SJSA1 (cell line): Measurements from ENCODE around the gene GUCA2A. TPM values are rescaled to one million over a fixed set of nuclear protein-coding genes. Genes with fewer than 3 reads are reported as not detected.

Experiments used
- DNase-seq, 2 experiments: peaks; one replicate each; pipeline ENCODE4 v3.0.0-alpha.2; 2015 to 2020; ENCODE audit warnings: low spot score in 2 of 2, low read depth in 1 of 2
- H3K27ac ChIP-seq: fragments of 250-450 bp; sonication (Bioruptor Pico); 2 replicates; pipeline ENCODE4 v1.5.1; 2020; ENCODE audit warnings: mild to moderate bottlenecking, moderate library complexity
- H3K27me3 ChIP-seq: fragments of 250-450 bp; sonication (Bioruptor Pico); replicated peaks from 2 replicates; pipeline ENCODE4 v1.5.1; 2020; ENCODE audit warnings: mild to moderate bottlenecking, moderate library complexity
- H3K36me3 ChIP-seq: fragments of 250-450 bp; sonication (Bioruptor Pico); 2 replicates; pipeline ENCODE4 v1.5.1; 2020; ENCODE audit warnings: mild to moderate bottlenecking
- H3K4me1 ChIP-seq: fragments of 250-450 bp; sonication (Bioruptor Pico); replicated peaks from 2 replicates; pipeline ENCODE4 v1.6.1; 2021; ENCODE audit warnings: mild to moderate bottlenecking
- H3K4me3 ChIP-seq: fragments of 250-450 bp; sonication (Bioruptor Pico); 2 replicates; pipeline ENCODE4 v1.5.1; 2020; ENCODE audit warnings: mild to moderate bottlenecking
- H3K9me3 ChIP-seq: fragments of 250-450 bp; sonication (Bioruptor Pico); replicated peaks from 2 replicates; pipeline ENCODE4 v1.5.1; 2020; ENCODE audit warnings: mild to moderate bottlenecking
- total RNA-seq: library from RNA; depleted of rRNA; stranded (reverse); fragments of >200 nt; shearing (Covaris generic); gene quantifications from 2 replicates; pipeline ENCODE4 v1.2.3, GENCODE V29; 2014

GUCA2A gene
- total RNA-seq, 1 experiment from 2014 or later: not detected

DNA sequence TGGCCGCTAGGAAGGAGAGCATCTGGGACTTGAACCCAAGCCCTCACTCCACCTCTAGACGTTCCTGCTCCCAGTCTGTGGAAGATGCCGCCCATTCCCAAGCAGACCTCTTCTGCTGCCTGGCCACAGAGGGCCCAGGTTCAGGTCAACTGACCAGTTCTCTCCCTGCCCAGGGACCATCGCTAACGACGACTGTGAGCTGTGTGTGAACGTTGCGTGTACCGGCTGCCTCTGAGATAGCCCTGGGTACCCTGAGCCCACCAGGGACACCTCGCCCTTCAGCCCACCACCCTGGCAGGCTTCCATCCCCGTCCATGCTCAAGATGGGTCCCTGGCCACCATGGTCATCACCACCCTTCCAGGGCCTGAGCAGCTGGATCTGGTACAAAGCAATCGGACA lies 9.2 kb downstream of the GUCA2A start:
- H3K36me3 ChIP-seq: no peaks in the 10 kb centered on the region

DNA sequence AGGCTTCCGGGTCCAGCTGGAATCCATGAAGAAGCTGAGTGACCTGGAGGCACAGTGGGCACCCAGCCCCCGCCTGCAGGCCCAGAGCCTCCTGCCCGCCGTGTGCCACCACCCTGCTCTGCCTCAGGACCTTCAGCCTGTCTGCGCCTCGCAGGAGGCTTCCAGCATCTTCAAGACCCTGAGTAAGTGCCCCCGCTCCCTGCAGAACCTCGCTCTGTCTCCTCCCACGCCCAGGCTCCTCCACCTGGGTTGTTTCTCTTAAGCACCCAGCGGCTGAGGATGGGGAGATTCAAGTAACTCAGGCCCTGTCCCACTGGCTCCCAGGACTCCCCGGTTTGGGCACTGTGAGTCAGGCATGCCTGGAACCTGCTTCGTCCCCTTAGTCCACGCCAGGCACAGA lies 9.9 kb downstream of the GUCA2A start:
- no peaks in the 10 kb centered on the region for H3K4me1 ChIP-seq
- H3K9me3 ChIP-seq: no peaks in the 10 kb centered on the region
- peaks cover 5% of the 10 kb centered on the region; the same call in 1 of the 2 replicates for H3K27me3 ChIP-seq
- H3K4me3 ChIP-seq: no peak overlapping the region
- DNase-seq: no peak
- no peaks in the 10 kb centered on the region for H3K36me3 ChIP-seq
- H3K27ac ChIP-seq: no peak overlapping the region

More for the DNA sequence above, 9.2 kb downstream of the GUCA2A start:
- Histone ChIP-seq H3K27me3 (peaks cover under 1% of the 10 kb centered on the region; the same call in 1 of the 2 replicates), H3K9me3 (no peaks in the 10 kb centered on the region), H3K4me3 (no peak overlapping the region), H3K4me1 (no peaks in the 10 kb centered on the region), H3K27ac (no peak overlapping the region)
- no peak for DNase-seq

DNA sequence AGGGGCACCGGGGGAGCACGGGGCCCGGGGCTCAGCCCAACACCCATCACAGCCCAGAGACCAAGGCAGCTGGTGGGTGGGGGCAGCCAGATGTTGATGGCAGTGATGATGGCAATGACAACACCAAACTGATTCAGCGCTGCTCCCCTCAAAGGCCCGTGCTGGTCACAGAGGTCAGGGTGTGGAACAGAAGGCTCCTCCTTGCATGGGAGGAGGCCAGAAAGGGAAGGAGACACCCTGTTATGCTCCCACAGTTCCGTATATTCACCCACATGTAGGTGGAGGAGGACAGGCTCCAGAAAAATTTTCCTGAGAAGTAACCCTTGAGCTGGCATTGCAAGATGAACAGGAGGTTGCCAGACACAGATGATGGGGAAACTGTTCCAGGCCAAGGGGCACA lies 10.9 kb downstream of the GUCA2A start:
- H3K27me3 ChIP-seq: 0 out of 2 replicates have a peak, but pooled peaks cover 5% of the 10 kb centered on the region
- H3K4me1 ChIP-seq: no peaks in the 10 kb centered on the region
- H3K27ac ChIP-seq: no peak overlapping the region
- DNase-seq: no peak
- H3K4me3 ChIP-seq: no peak overlapping the region
- H3K9me3 ChIP-seq: no peaks in the 10 kb centered on the region
- no peaks in the 10 kb centered on the region for H3K36me3 ChIP-seq

DNA sequence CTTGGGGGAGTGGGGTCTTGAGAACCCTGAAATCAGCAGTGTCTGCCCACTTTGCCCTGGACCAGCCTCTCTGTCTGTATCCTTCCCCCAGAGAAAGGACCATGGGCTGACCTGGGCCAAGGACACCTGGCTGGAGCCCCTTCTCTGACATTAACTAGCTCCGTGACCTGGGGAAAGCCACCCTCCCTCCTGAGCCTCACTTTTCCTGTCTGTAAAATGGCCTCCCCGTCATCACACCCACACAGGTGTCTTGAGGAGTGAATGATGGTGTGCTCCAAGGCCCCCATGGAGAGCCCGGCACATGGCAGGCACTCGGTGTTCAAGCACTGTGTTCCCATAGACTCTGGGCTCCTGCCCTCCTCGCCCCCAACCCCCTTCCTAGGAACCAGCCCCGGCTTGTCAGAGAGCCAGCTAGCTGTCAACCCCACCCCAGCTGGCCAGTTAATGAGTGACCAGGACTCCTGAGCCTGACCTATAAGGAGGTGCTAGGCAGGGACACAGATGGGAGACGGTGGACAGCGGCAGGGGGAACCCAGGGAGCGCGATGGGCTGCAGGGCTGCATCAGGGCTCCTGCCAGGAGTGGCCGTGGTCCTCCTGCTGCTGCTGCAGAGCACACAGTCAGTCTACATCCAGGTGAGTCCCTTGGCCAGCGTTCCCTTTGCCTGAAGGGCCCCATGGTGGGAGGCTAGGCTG lies 11.5 kb downstream of the GUCA2A start, which contains the start of gene GUCA2B:
Gene GUCA2B (plus strand): TSS at position 504 of the 694 bp plus-strand sequence. CDS start 41 bp downstream, at position 545.
- Histone ChIP-seq H3K4me3 (no peak within 1 kb of the TSS), H3K27me3 (0 out of 2 replicates have a peak, but pooled peaks cover 7% of the 10 kb centered on the region), H3K27ac (no peak within 1 kb of the TSS), H3K9me3 (no peaks in the 10 kb centered on the region), H3K4me1 (no peaks in the 10 kb centered on the region), H3K36me3 (no peaks in the 10 kb centered on the region)
- no peak for DNase-seq

DNA sequence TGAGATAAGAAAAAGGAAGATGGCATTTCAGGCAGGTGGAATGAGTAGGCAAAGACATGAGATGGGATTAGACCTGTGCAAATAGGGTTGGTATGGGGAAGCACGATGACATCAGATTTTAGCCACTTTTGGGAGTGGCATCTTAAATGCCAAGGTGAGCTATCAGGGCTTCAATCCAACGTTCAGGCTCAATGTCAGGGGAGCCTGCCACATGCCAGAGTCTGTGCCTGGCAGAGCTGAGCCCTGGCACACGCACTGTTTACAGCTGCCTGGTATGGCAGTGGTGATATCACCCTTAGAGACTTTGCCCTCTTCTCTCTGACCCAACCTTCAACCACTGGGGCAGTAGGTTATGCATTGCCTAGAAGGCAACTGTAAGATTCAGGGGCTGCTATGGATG lies 12.4 kb downstream of the GUCA2A start:
- no peak overlapping the region for H3K4me3 ChIP-seq
- no peaks in the 10 kb centered on the region for H3K4me1 ChIP-seq
- no peaks in the 10 kb centered on the region for H3K9me3 ChIP-seq
- no peaks in the 10 kb centered on the region for H3K36me3 ChIP-seq
- H3K27me3 ChIP-seq: peaks cover 17% of the 10 kb centered on the region; the same call in 1 of the 2 replicates
- H3K27ac ChIP-seq: no peak overlapping the region
- DNase-seq: no peak

DNA sequence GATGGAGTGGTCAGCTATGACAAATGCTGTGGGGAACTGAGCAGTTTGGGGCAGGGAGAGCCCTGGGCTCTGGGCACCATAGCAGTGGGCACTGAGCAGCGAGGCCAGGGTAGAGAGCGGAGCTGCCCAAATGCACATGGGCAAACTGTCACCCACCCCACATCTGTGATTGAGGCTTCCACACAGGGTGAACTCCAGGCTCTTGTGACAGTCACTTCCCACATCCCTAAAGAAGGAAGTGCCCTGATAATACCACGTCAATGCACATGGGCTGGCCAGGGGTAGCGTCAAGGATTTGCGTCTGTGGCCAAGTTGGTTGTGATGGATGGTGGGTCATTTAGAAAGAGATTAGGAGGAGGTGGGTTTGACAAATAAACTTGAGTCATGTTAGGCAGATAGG lies 13.9 kb downstream of the GUCA2A start:
- Histone ChIP-seq H3K4me3 (no peak overlapping the region), H3K36me3 (no peaks in the 10 kb centered on the region), H3K27ac (no peak overlapping the region), H3K9me3 (no peaks in the 10 kb centered on the region), H3K4me1 (no peaks in the 10 kb centered on the region), H3K27me3 (peaks cover 28% of the 10 kb centered on the region)
- DNase-seq: no peak

DNA sequence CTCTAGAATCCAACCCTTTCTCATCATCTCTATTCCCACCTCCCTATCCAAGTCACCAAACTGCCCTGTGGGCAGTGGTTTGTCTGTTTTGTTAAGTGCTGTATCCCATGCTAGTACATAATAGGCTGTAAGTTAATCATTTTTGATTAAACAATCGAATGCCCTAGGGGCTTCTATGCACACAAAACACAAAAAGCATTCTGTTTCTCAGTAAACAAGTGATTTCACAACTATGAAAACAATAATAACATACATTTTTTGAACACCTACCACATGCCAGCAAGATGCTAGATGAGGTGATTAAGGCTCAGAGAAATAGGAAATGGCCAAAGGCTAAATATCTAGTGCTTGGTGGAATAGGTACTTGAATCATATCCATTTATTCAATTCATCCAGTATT lies 16.4 kb downstream of the GUCA2A start:
- no peaks in the 10 kb centered on the region for H3K4me1 ChIP-seq
- no peaks in the 10 kb centered on the region for H3K36me3 ChIP-seq
- no peak overlapping the region for H3K4me3 ChIP-seq
- no peak for DNase-seq
- H3K27ac ChIP-seq: no peak overlapping the region
- H3K27me3 ChIP-seq: peaks cover 41% of the 10 kb centered on the region
- H3K9me3 ChIP-seq: no peaks in the 10 kb centered on the region

DNA sequence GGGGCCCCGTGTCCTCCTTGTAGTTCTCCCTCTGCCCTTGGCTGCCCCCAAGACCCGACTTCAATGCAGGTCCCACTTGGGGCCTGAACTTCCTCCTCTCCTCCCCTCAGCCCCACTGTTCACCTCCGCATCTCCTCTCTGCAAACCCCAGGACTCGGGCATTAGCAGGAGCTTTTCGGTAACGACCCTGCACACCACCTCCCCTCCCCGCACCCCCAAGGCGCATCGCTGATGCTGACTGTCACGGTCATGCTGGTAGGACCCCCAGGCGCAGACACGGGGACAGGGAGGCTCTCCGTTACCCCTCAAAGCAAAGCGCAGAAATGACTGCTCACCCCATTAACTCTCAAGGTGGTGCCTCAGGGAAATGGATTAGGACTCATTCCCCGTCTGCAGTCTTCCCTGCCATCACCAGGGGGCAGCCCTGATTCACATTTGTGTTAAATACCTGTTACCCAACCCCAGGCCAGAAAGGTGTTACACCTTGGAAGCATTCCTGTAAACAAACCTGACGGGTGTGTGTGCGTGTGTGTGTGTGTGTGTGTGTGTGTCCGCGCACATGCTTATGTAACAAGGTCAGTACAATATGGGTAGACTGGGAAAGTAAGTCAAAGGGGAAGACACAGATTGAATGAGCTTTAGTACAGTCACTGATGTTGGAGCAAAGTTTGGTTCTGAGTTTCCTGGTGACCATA lies 17.8 kb downstream of the GUCA2A start:
- Histone ChIP-seq H3K36me3 (no peaks in the 10 kb centered on the region), H3K4me1 (no peaks in the 10 kb centered on the region), H3K27ac (no peak overlapping the region), H3K9me3 (no peaks in the 10 kb centered on the region), H3K27me3 (peaks cover 51% of the 10 kb centered on the region), H3K4me3 (no peak overlapping the region)
- peak in 1 of 2 experiments; percentile 37 for DNase-seq

DNA sequence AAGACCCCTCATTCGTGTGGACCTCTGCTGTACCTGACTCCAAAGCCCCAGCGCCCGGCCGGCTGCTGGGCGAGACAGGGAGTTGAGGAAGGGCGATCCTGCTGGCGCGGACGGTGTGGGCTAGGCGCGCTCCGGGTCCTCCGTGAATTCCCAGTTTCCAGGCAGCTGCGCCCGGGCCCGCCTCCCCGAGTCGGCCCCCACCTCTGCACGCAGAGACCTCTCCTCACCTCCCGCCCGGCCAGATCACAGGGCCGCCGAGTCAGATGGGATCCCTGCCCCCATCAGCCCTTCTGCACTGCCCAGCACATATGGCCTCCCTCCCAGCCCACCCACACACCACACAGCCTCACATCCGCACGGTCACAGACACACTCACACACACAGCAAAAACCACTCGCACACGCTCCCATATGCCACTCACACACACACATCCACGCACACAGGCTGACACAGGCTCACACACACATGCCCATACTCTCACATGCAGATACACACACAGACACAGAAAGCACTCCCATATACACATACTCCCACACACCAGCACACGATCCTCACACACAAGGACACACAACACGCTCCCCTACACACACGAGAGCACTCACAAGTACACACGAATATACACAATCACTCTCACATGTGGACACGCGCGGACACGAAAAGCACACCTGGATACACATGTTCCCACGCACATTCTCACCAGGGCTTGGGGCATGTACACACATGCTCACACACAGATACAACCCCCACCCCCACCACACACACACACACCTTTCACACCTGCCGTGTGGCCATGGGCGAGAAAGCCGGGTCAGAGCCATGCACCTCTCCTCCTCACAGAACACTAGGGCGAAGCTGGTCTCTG lies 18.6 kb downstream of the GUCA2A start:
- Histone ChIP-seq H3K36me3 (no peaks in the 10 kb centered on the region), H3K27me3 (peaks cover 51% of the 10 kb centered on the region)
- DNase-seq: no peak

DNA sequence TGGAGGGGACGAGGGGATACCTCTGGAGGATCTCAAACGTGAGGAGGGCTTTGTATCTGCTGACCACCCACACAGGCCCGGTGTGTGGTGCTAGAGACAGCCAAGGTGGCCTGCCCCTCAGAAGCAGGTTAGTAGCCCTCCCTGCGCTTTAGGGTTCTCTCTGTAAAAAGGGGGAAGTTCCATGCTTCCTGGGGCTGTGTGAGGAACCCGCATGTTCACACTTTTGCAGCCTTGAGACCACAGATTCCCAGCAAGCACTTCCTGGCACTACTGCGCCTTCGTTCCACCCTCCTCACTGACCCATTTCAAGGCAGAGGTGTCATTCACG lies 19.2 kb downstream of the GUCA2A start:
- H3K27me3 ChIP-seq: peaks cover 50% of the 10 kb centered on the region

More for the DNA sequence above, 18.6 kb downstream of the GUCA2A start:
- H3K4me3 ChIP-seq: no peak overlapping the region
- H3K9me3 ChIP-seq: no peaks in the 10 kb centered on the region
- no peaks in the 10 kb centered on the region for H3K4me1 ChIP-seq
- H3K27ac ChIP-seq: no peak overlapping the region

DNA sequence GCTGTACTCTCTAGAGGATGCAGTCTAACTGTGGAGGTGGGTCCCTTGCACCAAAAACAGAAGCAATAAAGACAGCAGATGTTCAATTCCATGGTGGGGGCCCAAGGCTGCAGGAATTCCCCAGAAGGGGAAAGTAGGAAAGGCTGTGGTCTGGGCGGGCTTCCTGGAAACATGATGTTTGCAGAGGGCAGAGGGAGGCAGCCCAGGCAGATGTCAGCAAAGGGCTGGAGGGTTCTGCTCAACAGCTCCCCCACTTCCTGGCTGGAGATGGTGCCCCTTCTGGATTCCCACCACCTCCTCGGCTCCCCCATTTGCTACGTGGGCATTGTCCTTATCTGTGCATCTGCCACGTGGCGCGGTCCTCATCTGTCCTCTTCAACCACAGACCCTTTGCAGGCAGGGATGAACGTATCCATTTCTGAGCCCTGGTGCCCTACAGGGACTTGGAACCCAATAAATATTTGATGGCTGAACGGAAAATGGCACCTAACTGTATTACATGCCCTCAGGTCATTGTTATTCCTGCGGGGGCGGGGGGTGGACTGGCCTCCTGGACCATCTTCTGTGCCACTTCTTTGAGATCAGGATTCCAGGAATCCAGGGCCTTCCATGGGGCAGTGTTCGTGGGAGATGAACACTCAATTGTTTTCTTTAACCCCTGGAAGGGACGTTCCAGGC lies 19.7 kb downstream of the GUCA2A start:
- Histone ChIP-seq H3K4me3 (no peak overlapping the region), H3K4me1 (no peaks in the 10 kb centered on the region), H3K27me3 (peaks cover 46% of the 10 kb centered on the region), H3K9me3 (no peaks in the 10 kb centered on the region), H3K36me3 (no peaks in the 10 kb centered on the region), H3K27ac (no peak overlapping the region)
- no peak for DNase-seq

More for the DNA sequence above, 19.2 kb downstream of the GUCA2A start:
- Histone ChIP-seq H3K4me1 (no peaks in the 10 kb centered on the region), H3K4me3 (no peak overlapping the region), H3K9me3 (no peaks in the 10 kb centered on the region), H3K36me3 (no peaks in the 10 kb centered on the region), H3K27ac (no peak overlapping the region)
- DNase-seq: no peak

DNA sequence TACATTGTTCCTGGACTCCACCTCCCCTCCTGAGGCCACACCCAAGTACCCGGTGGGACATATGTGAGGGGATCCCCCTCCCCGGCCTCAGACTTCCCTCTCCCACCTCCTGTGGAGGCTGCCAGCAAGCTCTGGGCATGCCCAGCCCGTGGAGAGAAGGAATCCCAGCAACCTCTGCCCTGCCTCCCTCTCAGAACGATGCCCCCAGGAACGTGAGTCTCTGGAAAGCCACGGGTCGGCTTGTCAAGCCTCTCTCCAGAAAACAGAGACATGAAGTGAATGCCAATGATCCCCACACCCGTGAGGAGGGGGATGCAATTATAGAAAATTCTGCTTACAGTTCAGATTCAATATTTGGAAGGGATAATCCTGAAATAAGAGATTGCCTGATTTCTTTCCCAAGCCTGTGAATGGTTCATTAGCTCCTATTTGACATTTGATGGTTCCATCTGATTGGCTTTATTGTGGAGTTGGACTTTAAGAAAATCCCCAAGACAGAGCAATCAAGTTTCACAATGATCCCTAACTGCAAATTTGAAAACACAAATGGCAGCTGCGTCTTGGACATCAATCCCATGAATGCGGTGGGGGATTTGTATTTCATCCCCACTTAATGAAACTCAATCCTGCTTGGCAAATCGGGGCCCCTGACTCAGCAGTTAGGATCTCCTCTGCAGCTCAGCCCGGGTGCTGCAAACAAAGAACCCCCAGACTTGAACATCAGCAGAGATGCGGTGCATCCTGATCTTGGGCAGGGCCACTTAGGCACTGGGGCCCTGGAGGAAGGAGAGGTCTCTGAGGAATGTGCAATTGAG lies 20.4 kb downstream of the GUCA2A start:
- H3K4me3 ChIP-seq: no peak overlapping the region
- H3K36me3 ChIP-seq: no peaks in the 10 kb centered on the region
- H3K27me3 ChIP-seq: peaks cover 46% of the 10 kb centered on the region

More for the DNA sequence above, 20.4 kb downstream of the GUCA2A start:
- H3K27ac ChIP-seq: no peak overlapping the region
- no peaks in the 10 kb centered on the region for H3K4me1 ChIP-seq
- H3K9me3 ChIP-seq: no peaks in the 10 kb centered on the region
- no peak for DNase-seq
